Measurements from ENCODE around the gene CSTF1. TPM values are rescaled to one million over a fixed set of nuclear protein-coding genes. Genes with fewer than 3 reads are reported as not detected.

CSTF1 gene
- total and polyA plus RNA-seq, 2 donors (not counting 1 experiment from before 2014, with no cell fraction given): 31.2 to 55.2 TPM

DNA sequence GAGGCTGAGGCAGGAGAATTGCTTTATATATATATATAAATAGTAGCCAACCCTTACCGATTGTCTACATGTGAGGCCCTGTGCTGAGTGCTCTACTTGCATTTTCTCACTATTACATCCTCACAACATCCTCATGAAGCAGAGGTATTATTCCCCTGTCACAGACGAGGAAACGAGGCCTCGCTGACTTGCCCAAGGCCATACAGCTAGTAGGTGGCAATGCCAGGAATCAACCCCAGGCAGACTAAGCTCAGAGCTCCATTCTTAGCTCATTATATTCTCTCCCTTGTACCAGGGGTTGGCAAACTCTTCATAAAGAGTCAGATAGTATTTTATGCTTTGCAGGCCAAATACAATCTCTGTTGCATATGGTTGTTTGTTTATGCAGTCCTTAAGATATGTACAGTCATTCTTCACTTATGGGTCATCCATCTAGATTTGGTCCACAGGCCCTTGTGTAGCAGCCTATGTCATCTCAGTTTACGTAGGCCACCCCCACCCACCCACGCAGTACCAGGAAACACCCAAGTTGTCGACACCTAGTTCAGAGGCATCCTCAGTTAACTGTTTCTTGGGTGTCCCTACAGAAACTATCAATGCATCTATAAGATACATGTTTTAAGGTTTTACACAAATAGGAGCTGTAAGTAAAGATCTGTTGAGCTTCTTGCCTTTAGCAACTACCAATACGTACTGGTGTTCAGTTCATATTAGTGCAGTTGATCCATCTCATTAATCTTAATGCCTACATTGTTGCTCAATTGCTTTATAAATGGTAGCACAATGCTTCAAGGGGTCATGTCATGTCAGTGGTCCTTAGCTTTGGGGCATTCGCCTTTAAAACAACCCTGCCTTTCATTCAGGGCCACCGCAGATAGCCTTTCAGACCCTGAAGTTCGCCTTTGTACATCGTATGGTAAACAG, 22.7 kb downstream of the CSTF1 start:
- no peaks in the 10 kb centered on the region for H3K9me3 ChIP-seq (ENCODE audit: control insufficient read depth, insufficient read depth, low read depth, low read length)
- H3K4me3 ChIP-seq (replicated peaks in 1 of 4; ENCODE audit: control extremely low read depth in 1 of 4, insufficient read depth in 1 of 4, low read depth in 3 of 4, low read length in 4 of 4): peak overlapping the region; percentile 25 to 67 (median 43)
- H3K79me2 ChIP-seq (ENCODE audit: control insufficient read depth, insufficient read depth, low read length): peaks cover 67% of the 10 kb centered on the region
- no peaks in the 10 kb centered on the region for H3K36me3 ChIP-seq (ENCODE audit: control insufficient read depth, insufficient read depth, low read length)
- H2AFZ ChIP-seq (ENCODE audit: low read length): no peak overlapping the region
- no peak for TF ChIP-seq EZH2 (IDR thresholded peaks at IDR 0.05; ENCODE audit: low read length, missing control alignments)
- TF ChIP-seq, protein P1, sequence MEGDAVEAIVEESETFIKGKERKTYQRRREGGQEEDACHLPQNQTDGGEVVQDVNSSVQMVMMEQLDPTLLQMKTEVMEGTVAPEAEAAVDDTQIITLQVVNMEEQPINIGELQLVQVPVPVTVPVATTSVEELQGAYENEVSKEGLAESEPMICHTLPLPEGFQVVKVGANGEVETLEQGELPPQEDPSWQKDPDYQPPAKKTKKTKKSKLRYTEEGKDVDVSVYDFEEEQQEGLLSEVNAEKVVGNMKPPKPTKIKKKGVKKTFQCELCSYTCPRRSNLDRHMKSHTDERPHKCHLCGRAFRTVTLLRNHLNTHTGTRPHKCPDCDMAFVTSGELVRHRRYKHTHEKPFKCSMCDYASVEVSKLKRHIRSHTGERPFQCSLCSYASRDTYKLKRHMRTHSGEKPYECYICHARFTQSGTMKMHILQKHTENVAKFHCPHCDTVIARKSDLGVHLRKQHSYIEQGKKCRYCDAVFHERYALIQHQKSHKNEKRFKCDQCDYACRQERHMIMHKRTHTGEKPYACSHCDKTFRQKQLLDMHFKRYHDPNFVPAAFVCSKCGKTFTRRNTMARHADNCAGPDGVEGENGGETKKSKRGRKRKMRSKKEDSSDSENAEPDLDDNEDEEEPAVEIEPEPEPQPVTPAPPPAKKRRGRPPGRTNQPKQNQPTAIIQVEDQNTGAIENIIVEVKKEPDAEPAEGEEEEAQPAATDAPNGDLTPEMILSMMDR (conservative IDR thresholded peaks at IDR 0.05 in 1 of 2, IDR thresholded peaks at IDR 0.05 in 1 of 2; ENCODE audit: low read depth in 1 of 2, low read length in 2 of 2): no peak
- H4K20me1 ChIP-seq (ENCODE audit: control insufficient read depth, extremely low read depth, insufficient read depth, low read length): no peaks in the 10 kb centered on the region
- H3K4me1 ChIP-seq (ENCODE audit: control insufficient read depth, extremely low read depth, insufficient read depth, low read length): peaks cover 25% of the 10 kb centered on the region
- peak overlapping the region; percentile 78 for H3K4me2 ChIP-seq (ENCODE audit: extremely low read depth, insufficient read depth, low read length)
- H3K27me3 ChIP-seq (ENCODE audit: control insufficient read depth, insufficient read depth, low read length): no peaks in the 10 kb centered on the region
- no peak overlapping the region for H3K9ac ChIP-seq (ENCODE audit: insufficient read depth, low read length)
- peak overlapping the region; percentile 86 for H3K27ac ChIP-seq (ENCODE audit: insufficient read depth, low read length)
- peak; percentile 86 to 87 for DNase-seq (ENCODE audit: low read depth in 2 of 2)

DNA sequence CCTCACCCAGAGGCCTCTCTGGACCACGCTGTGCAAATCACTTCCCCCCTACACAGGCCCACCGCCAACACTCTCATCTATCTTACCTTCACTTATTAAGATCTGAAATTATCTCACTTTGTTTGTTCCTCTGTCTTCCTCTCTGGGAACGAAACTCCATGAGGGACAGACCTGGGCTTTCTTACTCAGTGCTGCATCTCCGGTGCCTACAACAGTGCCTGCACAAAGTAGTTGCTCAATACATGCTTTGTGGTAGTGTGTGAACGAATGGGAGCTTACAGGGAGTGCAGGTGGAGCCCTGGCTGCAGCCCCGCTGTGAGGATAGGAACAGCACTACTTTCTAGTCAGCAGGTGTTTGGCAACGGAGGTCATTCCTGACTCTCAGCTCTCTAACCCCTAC, 25.0 kb downstream of the CSTF1 start:
- H2AFZ ChIP-seq (ENCODE audit: low read length): no peak overlapping the region
- H3K9me3 ChIP-seq (ENCODE audit: control insufficient read depth, insufficient read depth, low read depth, low read length): no peaks in the 10 kb centered on the region
- H3K27ac ChIP-seq (ENCODE audit: insufficient read depth, low read length): peak overlapping the region; percentile 58
- no peak overlapping the region for H3K9ac ChIP-seq (ENCODE audit: insufficient read depth, low read length)
- H3K4me3 ChIP-seq (replicated peaks in 1 of 4; ENCODE audit: control extremely low read depth in 1 of 4, insufficient read depth in 1 of 4, low read depth in 3 of 4, low read length in 4 of 4): no peak overlapping the region
- TF ChIP-seq, protein P1 (conservative IDR thresholded peaks at IDR 0.05 in 1 of 2, IDR thresholded peaks at IDR 0.05 in 1 of 2; ENCODE audit: low read depth in 1 of 2, low read length in 2 of 2): no peak
- no peak for TF ChIP-seq EZH2 (IDR thresholded peaks at IDR 0.05; ENCODE audit: low read length, missing control alignments)
- H3K4me2 ChIP-seq (ENCODE audit: extremely low read depth, insufficient read depth, low read length): peak overlapping the region; percentile 13
- DNase-seq (ENCODE audit: low read depth in 2 of 2): no peak
- H3K36me3 ChIP-seq (ENCODE audit: control insufficient read depth, insufficient read depth, low read length): no peaks in the 10 kb centered on the region
- no peaks in the 10 kb centered on the region for H3K27me3 ChIP-seq (ENCODE audit: control insufficient read depth, insufficient read depth, low read length)
- H3K79me2 ChIP-seq (ENCODE audit: control insufficient read depth, insufficient read depth, low read length): peaks cover 72% of the 10 kb centered on the region
- H3K4me1 ChIP-seq (ENCODE audit: control insufficient read depth, extremely low read depth, insufficient read depth, low read length): peaks cover 29% of the 10 kb centered on the region
- H4K20me1 ChIP-seq (ENCODE audit: control insufficient read depth, extremely low read depth, insufficient read depth, low read length): no peaks in the 10 kb centered on the region

DNA sequence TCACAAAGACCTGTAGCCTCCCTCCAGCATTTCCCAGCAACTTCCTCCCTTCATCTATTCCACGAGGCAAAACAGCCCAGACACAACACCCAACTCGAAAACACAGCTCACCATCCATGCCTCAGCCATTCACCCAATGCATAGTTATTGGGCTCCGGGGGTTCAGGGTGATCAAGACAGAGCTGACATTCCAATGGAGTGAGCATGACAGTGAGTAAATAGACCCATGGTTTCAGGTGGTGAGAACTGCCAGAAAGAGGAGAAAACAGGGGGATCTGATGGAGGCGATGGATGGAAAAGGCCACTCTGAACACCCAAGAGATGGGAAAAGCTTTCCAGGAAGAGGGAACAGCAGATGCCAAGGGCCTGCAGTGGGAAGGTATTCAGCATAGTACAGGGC, 25.5 kb downstream of the CSTF1 start:
- no peaks in the 10 kb centered on the region for H3K27me3 ChIP-seq (ENCODE audit: control insufficient read depth, insufficient read depth, low read length)
- H2AFZ ChIP-seq (ENCODE audit: low read length): no peak overlapping the region
- DNase-seq (ENCODE audit: low read depth in 2 of 2): peak in 1 of 2 donors; percentile 53
- H4K20me1 ChIP-seq (ENCODE audit: control insufficient read depth, extremely low read depth, insufficient read depth, low read length): no peaks in the 10 kb centered on the region
- H3K9me3 ChIP-seq (ENCODE audit: control insufficient read depth, insufficient read depth, low read depth, low read length): no peaks in the 10 kb centered on the region
- no peak overlapping the region for H3K9ac ChIP-seq (ENCODE audit: insufficient read depth, low read length)
- peaks cover 68% of the 10 kb centered on the region for H3K79me2 ChIP-seq (ENCODE audit: control insufficient read depth, insufficient read depth, low read length)
- peaks cover 31% of the 10 kb centered on the region for H3K4me1 ChIP-seq (ENCODE audit: control insufficient read depth, extremely low read depth, insufficient read depth, low read length)
- H3K36me3 ChIP-seq (ENCODE audit: control insufficient read depth, insufficient read depth, low read length): no peaks in the 10 kb centered on the region
- no peak overlapping the region for H3K4me2 ChIP-seq (ENCODE audit: extremely low read depth, insufficient read depth, low read length)
- TF ChIP-seq, protein P1 (conservative IDR thresholded peaks at IDR 0.05 in 1 of 2, IDR thresholded peaks at IDR 0.05 in 1 of 2; ENCODE audit: low read depth in 1 of 2, low read length in 2 of 2): no peak
- no peak for TF ChIP-seq EZH2 (IDR thresholded peaks at IDR 0.05; ENCODE audit: low read length, missing control alignments)
- no peak overlapping the region for H3K4me3 ChIP-seq (replicated peaks in 1 of 4; ENCODE audit: control extremely low read depth in 1 of 4, insufficient read depth in 1 of 4, low read depth in 3 of 4, low read length in 4 of 4)
- peak overlapping the region; percentile 58 for H3K27ac ChIP-seq (ENCODE audit: insufficient read depth, low read length)
